ENCODE data around the gene PLD6. TPM values are rescaled to one million over a fixed set of nuclear protein-coding genes. Genes with fewer than 3 reads are reported as not detected.

Gene PLD6
- total RNA-seq, 1 experiment from 2014 or later, result 0.09 TPM

DNA sequence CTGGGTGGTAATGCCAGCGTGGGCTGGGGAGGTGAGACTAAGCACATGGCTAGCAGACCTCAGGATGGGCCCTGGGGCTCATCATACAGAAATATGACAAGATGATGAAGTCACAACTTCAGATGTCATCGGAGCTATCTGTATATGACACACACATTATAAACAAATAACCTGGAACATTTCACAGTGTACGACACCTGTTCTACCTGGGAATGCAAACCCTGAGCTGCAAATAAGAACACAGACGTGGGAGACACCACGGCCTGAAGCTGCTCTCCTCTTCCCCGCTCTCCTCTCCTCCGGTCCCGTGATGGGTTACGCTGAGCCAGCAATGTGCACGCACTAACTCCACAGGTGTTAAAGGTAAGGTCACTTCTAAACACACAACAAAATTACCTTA, 4.9 kb downstream of the PLD6 start:
- no peak overlapping the region for H3K4me2 ChIP-seq (ENCODE audit: insufficient read depth, insufficient read length, low read length)
- no peaks in the 10 kb centered on the region for H3K79me2 ChIP-seq (ENCODE audit: insufficient read depth, low read length)
- no peak for DNase-seq
- H3K9me3 ChIP-seq (ENCODE audit: control insufficient read depth, low read depth, low read length), result no peaks in the 10 kb centered on the region
- no peak overlapping the region for H2BK15ac ChIP-seq (ENCODE audit: low read depth, low read length)
- no peak overlapping the region for H2BK5ac ChIP-seq (ENCODE audit: insufficient read length, low read length)
- Mint-ChIP-seq H3K4me3 (no peak overlapping the region), H3K36me3 (ENCODE audit: insufficient read depth in 1 of 3, low read depth in 3 of 3) (no peaks in the 10 kb centered on the region), H3K27me3 (ENCODE audit: low read depth) (peaks cover 4% of the 10 kb centered on the region), H3K27ac (no peak overlapping the region), H3K9me3 (no peaks in the 10 kb centered on the region), H3K4me1 (no peaks in the 10 kb centered on the region)
- no peak overlapping the region for H3K9ac ChIP-seq (ENCODE audit: extremely low read depth, insufficient read length, low read length)
- H2AK5ac ChIP-seq (ENCODE audit: insufficient read length, low read length), result no peak overlapping the region
- H4K8ac ChIP-seq (replicated peaks; ENCODE audit: insufficient read length, low read depth, low read length), result no peak overlapping the region
- H3K23me2 ChIP-seq (ENCODE audit: insufficient read length, low read depth, low read length, poor library complexity, severe bottlenecking), result peaks cover 3% of the 10 kb centered on the region
- H3T11ph ChIP-seq (ENCODE audit: low read length), result no peak overlapping the region
- H3K56ac ChIP-seq (ENCODE audit: insufficient read length, low read depth, low read length), result no peak overlapping the region
- TF ChIP-seq, protein P1, sequence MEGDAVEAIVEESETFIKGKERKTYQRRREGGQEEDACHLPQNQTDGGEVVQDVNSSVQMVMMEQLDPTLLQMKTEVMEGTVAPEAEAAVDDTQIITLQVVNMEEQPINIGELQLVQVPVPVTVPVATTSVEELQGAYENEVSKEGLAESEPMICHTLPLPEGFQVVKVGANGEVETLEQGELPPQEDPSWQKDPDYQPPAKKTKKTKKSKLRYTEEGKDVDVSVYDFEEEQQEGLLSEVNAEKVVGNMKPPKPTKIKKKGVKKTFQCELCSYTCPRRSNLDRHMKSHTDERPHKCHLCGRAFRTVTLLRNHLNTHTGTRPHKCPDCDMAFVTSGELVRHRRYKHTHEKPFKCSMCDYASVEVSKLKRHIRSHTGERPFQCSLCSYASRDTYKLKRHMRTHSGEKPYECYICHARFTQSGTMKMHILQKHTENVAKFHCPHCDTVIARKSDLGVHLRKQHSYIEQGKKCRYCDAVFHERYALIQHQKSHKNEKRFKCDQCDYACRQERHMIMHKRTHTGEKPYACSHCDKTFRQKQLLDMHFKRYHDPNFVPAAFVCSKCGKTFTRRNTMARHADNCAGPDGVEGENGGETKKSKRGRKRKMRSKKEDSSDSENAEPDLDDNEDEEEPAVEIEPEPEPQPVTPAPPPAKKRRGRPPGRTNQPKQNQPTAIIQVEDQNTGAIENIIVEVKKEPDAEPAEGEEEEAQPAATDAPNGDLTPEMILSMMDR (conservative IDR thresholded peaks at IDR 0.05), result no peak
- no peak overlapping the region for H2AFZ ChIP-seq (ENCODE audit: low read length)
- H3K4ac ChIP-seq (ENCODE audit: low read depth, low read length), result no peak overlapping the region
- no peak overlapping the region for H3K23ac ChIP-seq (ENCODE audit: insufficient read length, low read depth, low read length)
- H3K4me1 ChIP-seq (ENCODE audit: insufficient read depth, low read length), result no peaks in the 10 kb centered on the region
- no peak overlapping the region for H2BK12ac ChIP-seq (ENCODE audit: insufficient read length, low read depth, low read length)
- H3K27me3 ChIP-seq (ENCODE audit: insufficient read depth, low read length), result no peaks in the 10 kb centered on the region
- no peak overlapping the region for H3K27ac ChIP-seq (ENCODE audit: insufficient read length, low read depth, low read length)
- H3K18ac ChIP-seq (ENCODE audit: insufficient read length, low read depth, low read length), result no peak overlapping the region
- no peak overlapping the region for H2BK120ac ChIP-seq (ENCODE audit: low read depth, low read length, poor library complexity, severe bottlenecking)
- H4K5ac ChIP-seq (ENCODE audit: insufficient read length, low read depth, low read length), result no peak overlapping the region
- no peak overlapping the region for H3K14ac ChIP-seq (ENCODE audit: insufficient read depth, low read length)
- no peak overlapping the region for H2BK20ac ChIP-seq (ENCODE audit: low read depth, low read length, poor library complexity, severe bottlenecking)
- WGBS (ENCODE audit: extremely low coverage, insufficient read length, low lambda C conversion rate), result no CpG with 5 or more reads among the region's 10 CpGs
- H4K91ac ChIP-seq (ENCODE audit: insufficient read length, low read depth, low read length), result no peak overlapping the region
- H3K79me1 ChIP-seq (ENCODE audit: insufficient read depth, low read depth, low read length, poor library complexity, severe bottlenecking), result no peaks in the 10 kb centered on the region
- H4K20me1 ChIP-seq (ENCODE audit: control insufficient read depth, insufficient read depth, insufficient read length), result no peaks in the 10 kb centered on the region

All from H9 (cell line).